Left ventricle myocardium superior (tissue), 1 donor: ENCODE data around the gene BRINP2. TPM values are rescaled to one million over a fixed set of nuclear protein-coding genes. Genes with fewer than 3 reads are reported as not detected.
A peak's percentile ranks its signal among the peaks of the same experiment; 100 is the strongest.

Experiments used
- ATAC-seq: fragments of 200-7000 bp; cut with Tn5 transposase; one replicate; pipeline ENCODE4 v1.9.1; 2020; ENCODE audit warnings: mild to moderate bottlenecking, moderate library complexity
- DNase-seq: peaks from one replicate; pipeline ENCODE4 v3.0.0-alpha.2; 2020
- intact Hi-C: fragments of 100-400 bp; cut with micrococcal nuclease; formaldehyde crosslinking; loops from one replicate; pipeline ENCODE4 v1.11.0; 2022
- long read RNA-seq: library from polyadenylated mRNA; unstranded; transcript quantifications from one replicate; pipeline ENCODE4 v2.0.0, GENCODE V29; 2021
- total RNA-seq: library from RNA; stranded (reverse); fragmentation: NEBNext Ultra II Directional; extraction: Animal tissue kit (Norgen Biotek cat#: 25700); gene quantifications from one replicate; pipeline ENCODE4 v1.2.1, GENCODE V29; 2021
- donor health status: DM: no; HTN: yes; CAD: no; lungs with severe emphysema.

BRINP2 gene
- 0.55 TPM for total RNA-seq
- long read RNA-seq, result 0 reads

GRCh38 chr1:177170756-177171535 is at the start of gene BRINP2:
TSS of gene BRINP2 (plus strand) at chr1:177170958. CDS start at chr1:177229877, 58,919 bp downstream.
- peak; percentile 70 for DNase-seq
- intact Hi-C loops, result no loop called here
- ATAC-seq, result peak; percentile 98

GRCh38 chr1:177122461-177123251 is 48.1 kb upstream of the BRINP2 start:
- DNase-seq (no peak), ATAC-seq (no peak)
- intact Hi-C loops, result no loop called here

GRCh38 chr1:177124577-177125278 is 46.0 kb upstream of the BRINP2 start:
- intact Hi-C loops, result no loop called here
- DNase-seq (no peak), ATAC-seq (no peak)

- intact Hi-C loops, result no loop called here
- no peak for DNase-seq
- no peak for ATAC-seq
Measured at GRCh38 chr1:177126267-177126666, 44.5 kb upstream of the BRINP2 start.

- ATAC-seq (no peak), DNase-seq (no peak)
- intact Hi-C loops, result no loop called here
Measured at GRCh38 chr1:177128665-177129281, 42.0 kb upstream of the BRINP2 start.

- intact Hi-C loops, result no loop called here
- no peak for DNase-seq
- ATAC-seq, result no peak
Measured at GRCh38 chr1:177130451-177130945, 40.3 kb upstream of the BRINP2 start.

GRCh38 chr1:177131723-177132122 is 39.0 kb upstream of the BRINP2 start:
- DNase-seq, result no peak
- ATAC-seq, result no peak
- intact Hi-C loops, result no loop called here

GRCh38 chr1:177132141-177132540 is 38.6 kb upstream of the BRINP2 start:
- no peak for ATAC-seq
- intact Hi-C loops, result no loop called here
- no peak for DNase-seq

GRCh38 chr1:177133977-177134538 is 36.7 kb upstream of the BRINP2 start:
- intact Hi-C loops, result no loop called here

GRCh38 chr1:177135250-177135649 is 35.5 kb upstream of the BRINP2 start:
- ATAC-seq, result no peak
- DNase-seq, result no peak
- intact Hi-C loops, result no loop called here

More at GRCh38 chr1:177133977-177134538, 36.7 kb upstream of the BRINP2 start:
- ATAC-seq (no peak), DNase-seq (no peak)

GRCh38 chr1:177137814-177138213 is 32.9 kb upstream of the BRINP2 start:
- no peak for ATAC-seq
- intact Hi-C loops, result no loop called here
- no peak for DNase-seq

GRCh38 chr1:177138347-177138746 is 32.4 kb upstream of the BRINP2 start:
- ATAC-seq (peak; percentile 68), DNase-seq (no peak)
- intact Hi-C loops, result no loop called here

- DNase-seq (no peak), ATAC-seq (no peak)
- intact Hi-C loops, result no loop called here
Measured at GRCh38 chr1:177142010-177142409, 28.7 kb upstream of the BRINP2 start.

GRCh38 chr1:177142791-177143271 is 27.9 kb upstream of the BRINP2 start:
- intact Hi-C loops, result no loop called here
- ATAC-seq, result no peak

GRCh38 chr1:177145106-177146070 is 25.4 kb upstream of the BRINP2 start:
- DNase-seq, result no peak
- intact Hi-C loops, result no loop called here
- peak; percentile 87 for ATAC-seq

More at GRCh38 chr1:177142791-177143271, 27.9 kb upstream of the BRINP2 start:
- no peak for DNase-seq

- ATAC-seq (no peak), DNase-seq (no peak)
- intact Hi-C loops, result no loop called here
Measured at GRCh38 chr1:177146499-177146898, 24.3 kb upstream of the BRINP2 start.

- DNase-seq (no peak), ATAC-seq (no peak)
- intact Hi-C loops, result no loop called here
Measured at GRCh38 chr1:177162243-177162642, 8.5 kb upstream of the BRINP2 start.
